ENCODE measurements around the gene ARHGAP19. TPM values are rescaled to one million over a fixed set of nuclear protein-coding genes. Genes with fewer than 3 reads are reported as not detected.
"Not testable (repeated sequence)": the region's sequence is repeated elsewhere in the genome, so short reads cannot be mapped to it uniquely, and the experiment has no call there.

ARHGAP19 gene
- total and polyA plus RNA-seq, 2 of the 8 experiments (the other 6 are each of a cell fraction or from before 2014, with no cell fraction given) = 13.3 to 32.1 TPM

DNA sequence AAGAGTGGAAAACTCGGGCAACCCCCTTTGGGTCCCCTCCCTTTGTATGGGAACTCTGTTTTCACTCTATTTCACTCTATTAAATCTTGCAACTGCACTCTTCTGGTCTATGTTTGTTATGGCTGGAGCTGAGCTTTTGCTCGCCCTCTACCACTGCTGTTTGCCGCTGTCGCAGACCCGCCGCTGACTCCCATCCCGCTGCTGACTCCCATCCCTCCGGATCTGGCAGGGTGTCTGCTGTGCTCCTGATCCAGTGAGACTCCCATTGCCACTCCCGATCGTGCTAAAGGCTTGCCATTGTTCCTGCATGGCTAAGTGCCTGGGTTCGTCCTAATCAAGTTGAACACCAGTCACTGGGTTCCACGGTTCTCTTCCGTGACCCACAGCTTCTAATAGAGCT lies 2.4 kb downstream of the ARHGAP19 start:
- H3K9me3 ChIP-seq (ENCODE audit: insufficient read depth in 2 of 2, low read depth in 1 of 2, low read length in 1 of 2); H3K23me2 ChIP-seq (ENCODE audit: low read depth, low read length); H3K9ac ChIP-seq (replicated peaks in 1 of 4; ENCODE audit: extremely low read depth in 1 of 4, low read depth in 3 of 4, low read length in 3 of 4); H2BK120ac ChIP-seq (replicated peaks; ENCODE audit: low read depth, low read length); H2BK12ac ChIP-seq (ENCODE audit: low read depth, low read length); H2BK5ac ChIP-seq (ENCODE audit: low read depth, low read length); DNase-seq (ENCODE audit: low read depth in 1 of 2, low spot score in 2 of 2); H3K4me3 ChIP-seq (ENCODE audit: extremely low read depth in 1 of 4, insufficient read depth in 2 of 4, low read depth in 3 of 4, low read length in 4 of 4); H3K27me3 ChIP-seq (replicated peaks in 1 of 4; ENCODE audit: control insufficient read depth in 3 of 4, extremely low read depth in 1 of 4, insufficient read depth in 3 of 4, low read length in 3 of 4); H2AFZ ChIP-seq (ENCODE audit: low read length); H3K27ac ChIP-seq (ENCODE audit: low read depth, low read length); H3K18ac ChIP-seq (ENCODE audit: extremely low read depth, low read length); H3K36me3 ChIP-seq (ENCODE audit: control insufficient read depth in 2 of 4, insufficient read depth in 4 of 4, low read length in 3 of 4); H4K20me1 ChIP-seq (replicated peaks in 1 of 2; ENCODE audit: control insufficient read depth in 1 of 2, insufficient read depth in 2 of 2, low read length in 2 of 2); H3K56ac ChIP-seq (replicated peaks; ENCODE audit: insufficient read length, low read depth, low read length); H4K5ac ChIP-seq (ENCODE audit: insufficient read length, low read depth, low read length); H3K14ac ChIP-seq (ENCODE audit: insufficient read length); H4K91ac ChIP-seq (replicated peaks; ENCODE audit: insufficient read length, low read length); H3K4me2 ChIP-seq (ENCODE audit: insufficient read depth in 1 of 2, low read depth in 2 of 2, low read length in 2 of 2); H2BK20ac ChIP-seq (ENCODE audit: low read length); H3K79me1 ChIP-seq (ENCODE audit: low read depth, low read length); H3K4me1 ChIP-seq (replicated peaks in 1 of 4; ENCODE audit: control insufficient read depth in 3 of 4, insufficient read depth in 4 of 4, low read length in 3 of 4); H3K23ac ChIP-seq (ENCODE audit: insufficient read length); H3K4ac ChIP-seq (replicated peaks; ENCODE audit: insufficient read length, low read depth, low read length); H4K8ac ChIP-seq (ENCODE audit: extremely low read depth, insufficient read depth, low read length); H2BK15ac ChIP-seq (ENCODE audit: low read length); FAIRE-seq; H2AK5ac ChIP-seq (ENCODE audit: low read depth, low read length): not testable (repeated sequence)
- POLR2A ChIA-PET (ENCODE audit: partially characterized antibody) = interaction anchor here (1.2 to 3.4 kb wide), 2 partner anchors 11 to 56 kb away, joined by 3 to 16 read pairs; no protein-coding TSS in a partner anchor
- CTCF ChIA-PET (ENCODE audit: partially characterized antibody) = interaction anchor here (1.1 to 3.6 kb wide), 3 partner anchors 9 to 63 kb away, joined by 3 to 17 read pairs (median 4); no protein-coding TSS in a partner anchor
- WGBS, 2 experiments (ENCODE audit: extremely low coverage in 1 of 2, insufficient coverage in 1 of 2, insufficient read length in 1 of 2, insufficient replicate concordance in 2 of 2, low coverage in 1 of 2, low lambda C conversion rate in 2 of 2, missing lambda C conversion rate in 1 of 2) = 95% methylated on average over 13 of the region's 13 CpGs; no CpG with 5 or more reads in 1 of the 2 experiments
- peaks cover 0 to 25% of the 10 kb centered on the region in 2 experiments; a peak in 2 of 4 replicates for H3K79me2 ChIP-seq (ENCODE audit: control insufficient read depth in 1 of 2, insufficient read depth in 2 of 2, low read length in 2 of 2)
